PC-9 (cell line): ENCODE data around the gene LRRC32.

Experiments
- EZH2 ChIP-seq: fragments of 200-600 bp; sonication (generic); IDR thresholded peaks from 2 replicates; pipeline ENCODE4 v1.8.0; 2017; ENCODE audit warnings: antibody characterized with exemption, low read depth
- TF ChIP-seq, protein P1 (sequence below): fragments of 200-600 bp; sonication (generic); conservative IDR thresholded peaks from 2 replicates; pipeline ENCODE4 v1.6.1; 2017; ENCODE audit warnings: mixed run types, antibody characterized with exemption, mild to moderate bottlenecking, moderate library complexity

DNA sequence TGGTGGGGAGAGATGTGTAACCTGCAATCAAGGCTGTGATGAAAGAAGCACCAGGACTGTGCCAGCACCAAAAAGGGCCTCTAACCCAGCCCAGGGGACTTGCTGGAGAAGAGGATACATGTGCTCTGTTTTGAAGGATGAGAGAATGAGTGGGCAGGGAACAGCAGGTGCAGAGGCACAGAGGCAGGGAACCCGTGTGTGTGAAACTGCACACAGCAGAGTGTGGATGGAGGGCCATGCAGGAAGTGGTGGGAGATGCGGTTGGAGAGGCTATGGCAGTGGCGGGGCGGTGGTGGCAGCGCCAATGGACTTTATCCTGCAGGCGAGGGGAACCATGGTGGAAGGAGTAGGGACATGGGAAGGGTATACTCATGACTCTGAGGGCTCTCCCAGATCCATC, 25.2 kb upstream of the LRRC32 start:
- TF ChIP-seq EZH2: no peak
- TF ChIP-seq, protein P1, sequence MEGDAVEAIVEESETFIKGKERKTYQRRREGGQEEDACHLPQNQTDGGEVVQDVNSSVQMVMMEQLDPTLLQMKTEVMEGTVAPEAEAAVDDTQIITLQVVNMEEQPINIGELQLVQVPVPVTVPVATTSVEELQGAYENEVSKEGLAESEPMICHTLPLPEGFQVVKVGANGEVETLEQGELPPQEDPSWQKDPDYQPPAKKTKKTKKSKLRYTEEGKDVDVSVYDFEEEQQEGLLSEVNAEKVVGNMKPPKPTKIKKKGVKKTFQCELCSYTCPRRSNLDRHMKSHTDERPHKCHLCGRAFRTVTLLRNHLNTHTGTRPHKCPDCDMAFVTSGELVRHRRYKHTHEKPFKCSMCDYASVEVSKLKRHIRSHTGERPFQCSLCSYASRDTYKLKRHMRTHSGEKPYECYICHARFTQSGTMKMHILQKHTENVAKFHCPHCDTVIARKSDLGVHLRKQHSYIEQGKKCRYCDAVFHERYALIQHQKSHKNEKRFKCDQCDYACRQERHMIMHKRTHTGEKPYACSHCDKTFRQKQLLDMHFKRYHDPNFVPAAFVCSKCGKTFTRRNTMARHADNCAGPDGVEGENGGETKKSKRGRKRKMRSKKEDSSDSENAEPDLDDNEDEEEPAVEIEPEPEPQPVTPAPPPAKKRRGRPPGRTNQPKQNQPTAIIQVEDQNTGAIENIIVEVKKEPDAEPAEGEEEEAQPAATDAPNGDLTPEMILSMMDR: no peak
